SIG-M5 (cell line): ENCODE results near the gene CREBZF.
"Not testable (repeated sequence)": the region's sequence is repeated elsewhere in the genome, so short reads cannot be mapped to it uniquely, and the experiment has no call there.

ENCODE experiments used
- DNase-seq: peaks from one replicate; lab custom pipeline; 2025; lab: John Stamatoyannopoulos, UW

CREBZF gene

GRCh38 chr11:85670949-85671663, 6.2 kb upstream of the CREBZF start:
- not testable (repeated sequence) for DNase-seq

- no peak for DNase-seq
These were observed 3.2 kb upstream of the CREBZF start for GRCh38 chr11:85668157-85668556.

GRCh38 chr11:85666687-85667086, 1.8 kb upstream of the CREBZF start:
- no peak for DNase-seq

- DNase-seq: no peak
These were observed 804 bp upstream of the CREBZF start for GRCh38 chr11:85665733-85666132.

GRCh38 chr11:85663753-85664614, 945 bp downstream of the CREBZF start:
- no peak for DNase-seq

- no peak for DNase-seq
These were observed 1.7 kb downstream of the CREBZF start for GRCh38 chr11:85663080-85663752.

GRCh38 chr11:85661972-85662664, 2.8 kb downstream of the CREBZF start:
- DNase-seq: no peak

GRCh38 chr11:85658180-85658579, 6.7 kb downstream of the CREBZF start:
- no peak for DNase-seq

GRCh38 chr11:85656777-85657176, 8.2 kb downstream of the CREBZF start:
- no peak for DNase-seq

- not testable (repeated sequence) for DNase-seq
These were observed 10.6 kb downstream of the CREBZF start for GRCh38 chr11:85654343-85654742.

- DNase-seq: no peak
These were observed 12.0 kb downstream of the CREBZF start for GRCh38 chr11:85652786-85653447.

GRCh38 chr11:85651118-85651517, 13.8 kb downstream of the CREBZF start:
- no peak for DNase-seq

- peak; percentile 36 for DNase-seq
These were observed 17.2 kb downstream of the CREBZF start, which contains the start of gene TMEM126A for GRCh38 chr11:85647604-85648299. Gene TMEM126A (plus strand): TSS chr11:85647967. CDS start chr11:85650256, 2,289 bp downstream.

GRCh38 chr11:85647078-85647477, 17.9 kb downstream of the CREBZF start:
- DNase-seq: no peak

GRCh38 chr11:85643191-85643614, 21.7 kb downstream of the CREBZF start:
- no peak for DNase-seq

GRCh38 chr11:85634747-85635146, 30.2 kb downstream of the CREBZF start:
- DNase-seq: no peak

GRCh38 chr11:85628771-85629341, 36.1 kb downstream of the CREBZF start:
- DNase-seq: no peak

GRCh38 chr11:85627998-85628770, 36.7 kb downstream of the CREBZF start, which contains the start of gene TMEM126B:
Gene TMEM126B (plus strand): TSS chr11:85628593. CDS start chr11:85628608, 15 bp downstream.
- DNase-seq: peak; percentile 74

- no peak for DNase-seq
These were observed 37.5 kb downstream of the CREBZF start, which contains the start of gene DLG2 for GRCh38 chr11:85627332-85627997. Gene DLG2 (minus strand): TSS chr11:85627344.
